GM12864 (cell line): ENCODE results near the gene KCNF1.

Experiments used
- DNase-seq: peaks from one replicate; pipeline ENCODE4 v3.0.0-alpha.2; 2011; ENCODE audit warnings: low read depth
- H3K4me3 ChIP-seq: 2 replicates; pipeline ENCODE4 v1.5.1; 2011; ENCODE audit warnings: mild to moderate bottlenecking, low read depth, low read length, control low read depth
- TF ChIP-seq, protein P1 (sequence below): IDR thresholded peaks from 2 replicates; pipeline ENCODE4 v1.5.1; 2011; ENCODE audit warnings: low read depth, mild to moderate bottlenecking, moderate library complexity, low read length, control low read depth, inconsistent platforms; ENCODE audit errors: missing control alignments

The KCNF1 gene

DNA sequence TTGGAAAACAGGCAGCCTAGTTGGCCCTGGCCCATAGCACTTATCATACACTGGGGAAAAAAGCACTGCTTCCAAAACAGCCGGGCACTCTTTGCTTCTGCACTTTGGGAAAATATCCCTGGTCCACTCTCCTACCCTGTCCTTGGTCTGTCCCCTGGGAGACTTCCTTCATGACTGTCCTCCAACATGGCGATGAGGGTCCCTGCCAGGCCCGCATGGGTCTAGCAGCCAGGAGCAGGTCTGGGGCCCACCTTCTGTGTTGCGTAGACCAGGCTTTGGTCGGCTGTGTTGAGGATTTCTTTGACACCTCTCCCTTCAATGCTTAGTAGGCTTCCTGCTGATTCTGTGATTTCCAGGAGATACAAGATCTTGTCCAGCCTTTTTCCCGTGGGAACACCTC lies 12.2 kb downstream of the KCNF1 start:
- TF ChIP-seq, protein P1, sequence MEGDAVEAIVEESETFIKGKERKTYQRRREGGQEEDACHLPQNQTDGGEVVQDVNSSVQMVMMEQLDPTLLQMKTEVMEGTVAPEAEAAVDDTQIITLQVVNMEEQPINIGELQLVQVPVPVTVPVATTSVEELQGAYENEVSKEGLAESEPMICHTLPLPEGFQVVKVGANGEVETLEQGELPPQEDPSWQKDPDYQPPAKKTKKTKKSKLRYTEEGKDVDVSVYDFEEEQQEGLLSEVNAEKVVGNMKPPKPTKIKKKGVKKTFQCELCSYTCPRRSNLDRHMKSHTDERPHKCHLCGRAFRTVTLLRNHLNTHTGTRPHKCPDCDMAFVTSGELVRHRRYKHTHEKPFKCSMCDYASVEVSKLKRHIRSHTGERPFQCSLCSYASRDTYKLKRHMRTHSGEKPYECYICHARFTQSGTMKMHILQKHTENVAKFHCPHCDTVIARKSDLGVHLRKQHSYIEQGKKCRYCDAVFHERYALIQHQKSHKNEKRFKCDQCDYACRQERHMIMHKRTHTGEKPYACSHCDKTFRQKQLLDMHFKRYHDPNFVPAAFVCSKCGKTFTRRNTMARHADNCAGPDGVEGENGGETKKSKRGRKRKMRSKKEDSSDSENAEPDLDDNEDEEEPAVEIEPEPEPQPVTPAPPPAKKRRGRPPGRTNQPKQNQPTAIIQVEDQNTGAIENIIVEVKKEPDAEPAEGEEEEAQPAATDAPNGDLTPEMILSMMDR, result no peak
- H3K4me3 ChIP-seq, result no peak overlapping the region
- DNase-seq, result no peak

GRCh38 chr2:10924441-10924840 lies 12.7 kb downstream of the KCNF1 start:
- H3K4me3 ChIP-seq, result no peak overlapping the region
- TF ChIP-seq, protein P1, result no peak
- no peak for DNase-seq

GRCh38 chr2:10924859-10925258 lies 13.1 kb downstream of the KCNF1 start:
- no peak overlapping the region for H3K4me3 ChIP-seq
- TF ChIP-seq, protein P1, result no peak
- no peak for DNase-seq

DNA sequence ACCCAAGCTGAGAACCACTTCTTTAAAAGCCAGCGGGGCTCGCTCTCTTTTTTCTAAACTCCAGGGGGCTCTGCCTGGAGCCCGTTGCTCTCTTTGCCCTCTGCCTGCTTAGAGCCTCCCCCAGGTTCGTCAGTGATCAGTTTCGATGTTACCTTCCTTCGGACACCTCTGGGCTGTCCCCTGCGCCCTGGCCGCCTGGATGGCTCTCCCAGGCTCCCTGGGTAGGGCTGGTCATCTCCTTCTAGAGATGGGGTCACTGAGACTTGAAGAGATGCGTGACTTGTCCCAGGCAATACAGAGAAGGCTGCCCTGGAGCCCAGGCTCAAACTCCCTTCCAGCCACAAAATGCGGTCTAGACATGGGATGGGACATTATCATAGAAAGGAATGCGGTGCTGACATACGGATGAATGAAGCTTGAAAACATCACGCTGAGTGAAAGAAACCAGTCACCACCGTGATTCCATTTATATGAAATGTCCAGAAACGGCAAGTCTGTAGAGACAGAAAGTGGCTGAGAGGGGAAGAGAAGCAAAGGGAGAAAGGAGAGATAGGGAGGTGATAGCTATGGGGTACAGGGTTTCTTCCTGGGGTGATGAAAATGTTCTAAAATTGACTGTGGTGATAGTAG lies 14.6 kb downstream of the KCNF1 start:
- no peak for DNase-seq
- no peak overlapping the region for H3K4me3 ChIP-seq
- TF ChIP-seq, protein P1, result no peak

- no peak overlapping the region for H3K4me3 ChIP-seq
- DNase-seq, result no peak
- TF ChIP-seq, protein P1, result no peak
Measured at GRCh38 chr2:10930721-10931516, 19.2 kb downstream of the KCNF1 start.

- H3K4me3 ChIP-seq, result no peak overlapping the region
- TF ChIP-seq, protein P1, result no peak
- DNase-seq, result no peak
Measured at GRCh38 chr2:10931710-10932255, 20.0 kb downstream of the KCNF1 start.
